OCI-LY3 (cell line): ENCODE measurements around the gene ANAPC10.

ENCODE experiments used
- H2AFZ ChIP-seq: fragments of 200-600, 300-600 bp; shearing (Covaris generic); 2 replicates; pipeline ENCODE4 v1.6.0; 2014; ENCODE audit warnings: antibody characterized with exemption, low read depth, low read length
- H3K27ac ChIP-seq: fragments of 200-600, 300-600 bp; sonication (generic); 2 replicates; pipeline ENCODE4 v1.5.1; 2014; ENCODE audit warnings: mild to moderate bottlenecking, low read length, moderate library complexity, mixed read lengths
- H3K27me3 ChIP-seq: fragments of 200-600, 300-600 bp; sonication (generic); 2 replicates; pipeline ENCODE4 v1.6.1; 2014; ENCODE audit warnings: low read depth, low read length, mixed read lengths
- H3K36me3 ChIP-seq: fragments of 200-600, 300-600 bp; sonication (generic); replicated peaks from 2 replicates; pipeline ENCODE3; 2014; ENCODE audit warnings: low read depth, low read length, mixed read lengths
- H3K4me1 ChIP-seq: fragments of 300-600, 200-600 bp; sonication (generic); 2 replicates; pipeline ENCODE4 v1.6.1; 2014; ENCODE audit warnings: low read length, mixed read lengths
- H3K4me2 ChIP-seq: fragments of 200-600, 300-600 bp; sonication (generic); 2 replicates; pipeline ENCODE4 v1.6.1; 2014; ENCODE audit warnings: low read length, mixed read lengths
- H3K4me3 ChIP-seq: fragments of 300-600, 200-600 bp; sonication (generic); 2 replicates; pipeline ENCODE4 v1.5.1; 2014; ENCODE audit warnings: antibody characterized with exemption, mild to moderate bottlenecking, low read length, moderate library complexity
- H3K79me2 ChIP-seq: fragments of 300-600, 200-600 bp; shearing (Covaris generic); 2 replicates; pipeline ENCODE4 v1.6.1; 2014; ENCODE audit warnings: mild to moderate bottlenecking, low read length, mixed read lengths
- H3K9ac ChIP-seq: fragments of 300-600, 200-600 bp; shearing (Covaris generic); 2 replicates; pipeline ENCODE4 v1.6.0; 2014; ENCODE audit warnings: mild to moderate bottlenecking, low read length, moderate library complexity
- H3K9me3 ChIP-seq: fragments of 200-600, 300-600 bp; shearing (Covaris generic); 2 replicates; pipeline ENCODE4 v1.6.1; 2014; ENCODE audit warnings: low read length, mixed read lengths; ENCODE audit not compliant: insufficient read depth
- H4K20me1 ChIP-seq: fragments of 200-600, 300-600 bp; sonication (generic); 2 replicates; pipeline ENCODE4 v1.6.1; 2016; ENCODE audit warnings: low read length, mixed read lengths; ENCODE audit not compliant: insufficient read depth
- EZH2phosphoT487 ChIP-seq: fragments of 200-600 bp; shearing (Covaris generic); IDR thresholded peaks from 2 replicates; pipeline ENCODE4 v1.6.1; 2018; ENCODE audit warnings: antibody characterized with exemption, mixed run types, low read depth
- TF ChIP-seq, protein P1 (sequence below): fragments of 200-600, 300-600 bp; sonication (generic); IDR thresholded peaks from 2 replicates; pipeline ENCODE4 v1.5.1; 2014; ENCODE audit warnings: antibody characterized with exemption, low read length, low read depth

Gene ANAPC10

DNA sequence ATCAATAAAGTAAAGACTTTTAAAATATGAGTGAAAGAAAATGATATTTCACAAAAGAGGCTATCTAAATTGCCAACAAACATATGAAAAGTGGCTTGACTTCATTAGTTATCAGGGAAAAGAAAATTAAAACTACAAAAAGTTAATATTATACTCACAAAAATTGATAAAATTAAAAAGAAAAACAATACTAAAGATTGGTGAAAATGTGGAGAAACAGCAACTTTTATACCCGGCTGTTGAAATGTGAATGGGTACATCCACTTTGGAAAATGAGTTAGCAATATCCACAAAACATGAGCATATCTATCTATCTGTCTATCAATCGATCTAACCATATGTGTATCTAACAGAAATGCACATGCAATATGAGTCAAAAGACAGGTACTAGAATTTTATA is 122.3 kb downstream of the ANAPC10 start:
- H3K36me3 ChIP-seq, result no peaks in the 10 kb centered on the region
- H2AFZ ChIP-seq, result no peak overlapping the region
- no peaks in the 10 kb centered on the region for H3K9me3 ChIP-seq
- H3K27ac ChIP-seq, result no peak overlapping the region
- H4K20me1 ChIP-seq, result no peaks in the 10 kb centered on the region
- no peak overlapping the region for H3K4me3 ChIP-seq
- no peak for TF ChIP-seq EZH2phosphoT487
- TF ChIP-seq, protein P1, sequence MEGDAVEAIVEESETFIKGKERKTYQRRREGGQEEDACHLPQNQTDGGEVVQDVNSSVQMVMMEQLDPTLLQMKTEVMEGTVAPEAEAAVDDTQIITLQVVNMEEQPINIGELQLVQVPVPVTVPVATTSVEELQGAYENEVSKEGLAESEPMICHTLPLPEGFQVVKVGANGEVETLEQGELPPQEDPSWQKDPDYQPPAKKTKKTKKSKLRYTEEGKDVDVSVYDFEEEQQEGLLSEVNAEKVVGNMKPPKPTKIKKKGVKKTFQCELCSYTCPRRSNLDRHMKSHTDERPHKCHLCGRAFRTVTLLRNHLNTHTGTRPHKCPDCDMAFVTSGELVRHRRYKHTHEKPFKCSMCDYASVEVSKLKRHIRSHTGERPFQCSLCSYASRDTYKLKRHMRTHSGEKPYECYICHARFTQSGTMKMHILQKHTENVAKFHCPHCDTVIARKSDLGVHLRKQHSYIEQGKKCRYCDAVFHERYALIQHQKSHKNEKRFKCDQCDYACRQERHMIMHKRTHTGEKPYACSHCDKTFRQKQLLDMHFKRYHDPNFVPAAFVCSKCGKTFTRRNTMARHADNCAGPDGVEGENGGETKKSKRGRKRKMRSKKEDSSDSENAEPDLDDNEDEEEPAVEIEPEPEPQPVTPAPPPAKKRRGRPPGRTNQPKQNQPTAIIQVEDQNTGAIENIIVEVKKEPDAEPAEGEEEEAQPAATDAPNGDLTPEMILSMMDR, result no peak
- H3K9ac ChIP-seq, result no peak overlapping the region
- no peak overlapping the region for H3K4me2 ChIP-seq
- no peaks in the 10 kb centered on the region for H3K27me3 ChIP-seq
- no peaks in the 10 kb centered on the region for H3K4me1 ChIP-seq
- no peaks in the 10 kb centered on the region for H3K79me2 ChIP-seq

GRCh38 chr4:144970597-144970996 is 127.4 kb downstream of the ANAPC10 start:
- TF ChIP-seq, protein P1, result no peak
- TF ChIP-seq EZH2phosphoT487, result no peak
- no peaks in the 10 kb centered on the region for H3K27me3 ChIP-seq
- H3K4me3 ChIP-seq, result no peak overlapping the region
- H3K9me3 ChIP-seq, result no peaks in the 10 kb centered on the region
- H3K36me3 ChIP-seq, result no peaks in the 10 kb centered on the region
- no peak overlapping the region for H3K27ac ChIP-seq
- no peak overlapping the region for H3K9ac ChIP-seq
- H3K4me2 ChIP-seq, result no peak overlapping the region
- peaks cover 11% of the 10 kb centered on the region for H3K4me1 ChIP-seq
- H4K20me1 ChIP-seq, result no peaks in the 10 kb centered on the region
- H2AFZ ChIP-seq, result no peak overlapping the region
- no peaks in the 10 kb centered on the region for H3K79me2 ChIP-seq

DNA sequence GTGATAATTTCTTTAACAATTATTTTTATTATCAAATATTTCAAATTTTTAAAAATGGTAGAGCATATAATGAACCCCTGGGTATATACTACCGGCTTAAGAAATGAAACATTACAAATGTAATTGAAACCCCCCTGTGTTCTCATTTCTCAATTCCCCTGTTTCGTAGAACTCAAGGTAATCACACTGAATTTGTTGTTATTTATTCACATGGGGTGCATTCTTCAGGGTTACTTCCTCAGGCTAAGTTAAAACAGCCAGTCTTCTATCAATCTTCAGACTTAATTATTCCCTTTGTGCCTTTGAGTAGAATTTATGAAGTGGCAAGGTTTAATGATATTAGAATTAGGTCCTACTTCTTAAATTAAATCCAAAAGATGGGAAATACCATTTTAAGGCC is 128.2 kb downstream of the ANAPC10 start:
- H2AFZ ChIP-seq, result no peak overlapping the region
- H3K36me3 ChIP-seq, result no peaks in the 10 kb centered on the region
- no peak overlapping the region for H3K27ac ChIP-seq
- no peaks in the 10 kb centered on the region for H3K27me3 ChIP-seq
- H3K9me3 ChIP-seq, result no peaks in the 10 kb centered on the region
- TF ChIP-seq, protein P1, result no peak
- no peak for TF ChIP-seq EZH2phosphoT487
- H3K79me2 ChIP-seq, result no peaks in the 10 kb centered on the region
- no peaks in the 10 kb centered on the region for H4K20me1 ChIP-seq
- H3K9ac ChIP-seq, result no peak overlapping the region
- no peak overlapping the region for H3K4me2 ChIP-seq
- H3K4me1 ChIP-seq, result peaks cover 11% of the 10 kb centered on the region
- H3K4me3 ChIP-seq, result no peak overlapping the region

DNA sequence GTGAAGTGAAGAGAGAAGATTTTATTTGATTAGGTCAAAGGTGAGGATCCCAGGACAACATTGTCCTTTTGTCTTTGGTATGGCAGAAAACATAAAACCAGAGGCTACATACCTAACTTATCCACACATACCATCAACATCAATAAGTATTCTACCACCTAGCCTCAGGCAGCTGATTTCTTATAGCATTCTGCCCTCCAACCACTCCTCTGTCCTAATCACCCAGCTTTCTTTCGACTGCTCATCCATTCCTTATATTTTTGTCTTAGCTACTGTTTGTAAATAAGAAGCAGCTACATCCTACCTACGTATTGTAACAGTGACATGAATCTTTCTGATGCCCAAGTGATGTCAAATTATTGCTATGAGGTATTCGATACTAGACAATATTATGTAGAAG is 129.4 kb downstream of the ANAPC10 start:
- Histone ChIP-seq H3K79me2 (no peaks in the 10 kb centered on the region), H3K4me2 (no peak overlapping the region), H3K36me3 (no peaks in the 10 kb centered on the region), H3K4me3 (no peak overlapping the region), H2AFZ (no peak overlapping the region), H3K9me3 (no peaks in the 10 kb centered on the region), H3K4me1 (peaks cover 11% of the 10 kb centered on the region), H3K27ac (no peak overlapping the region), H3K9ac (no peak overlapping the region), H4K20me1 (no peaks in the 10 kb centered on the region), H3K27me3 (no peaks in the 10 kb centered on the region)
- no peak for TF ChIP-seq EZH2phosphoT487
- TF ChIP-seq, protein P1, result no peak
